GM19239 (cell line): ENCODE results near the gene URB2.
A peak's percentile ranks its signal among the peaks of the same experiment; 100 is the strongest.
"Not testable (repeated sequence)": the region's sequence is repeated elsewhere in the genome, so short reads cannot be mapped to it uniquely, and the experiment has no call there.

Experiments used
- DNase-seq: peaks from one replicate; pipeline ENCODE4 v3.0.0; 2011; ENCODE audit warnings: low spot score; ENCODE audit not compliant: insufficient read length
- FAIRE-seq: peaks from 2 replicates; lab custom pipeline; 2011; peaks lifted over from hg19 to GRCh38; lab: Jason Lieb, UNC

URB2 gene

GRCh38 chr1:229625915-229626831 lies at the start of gene URB2, which contains the start of gene TAF5L:
URB2 (plus strand) TSS chr1:229626247; CDS start chr1:229627634, 1,387 bp downstream.
TAF5L (minus strand) TSS chr1:229626122; CDS start chr1:229614482, 11,640 bp downstream.
- FAIRE-seq (peak; percentile 52), DNase-seq (peak; percentile 99)

DNA sequence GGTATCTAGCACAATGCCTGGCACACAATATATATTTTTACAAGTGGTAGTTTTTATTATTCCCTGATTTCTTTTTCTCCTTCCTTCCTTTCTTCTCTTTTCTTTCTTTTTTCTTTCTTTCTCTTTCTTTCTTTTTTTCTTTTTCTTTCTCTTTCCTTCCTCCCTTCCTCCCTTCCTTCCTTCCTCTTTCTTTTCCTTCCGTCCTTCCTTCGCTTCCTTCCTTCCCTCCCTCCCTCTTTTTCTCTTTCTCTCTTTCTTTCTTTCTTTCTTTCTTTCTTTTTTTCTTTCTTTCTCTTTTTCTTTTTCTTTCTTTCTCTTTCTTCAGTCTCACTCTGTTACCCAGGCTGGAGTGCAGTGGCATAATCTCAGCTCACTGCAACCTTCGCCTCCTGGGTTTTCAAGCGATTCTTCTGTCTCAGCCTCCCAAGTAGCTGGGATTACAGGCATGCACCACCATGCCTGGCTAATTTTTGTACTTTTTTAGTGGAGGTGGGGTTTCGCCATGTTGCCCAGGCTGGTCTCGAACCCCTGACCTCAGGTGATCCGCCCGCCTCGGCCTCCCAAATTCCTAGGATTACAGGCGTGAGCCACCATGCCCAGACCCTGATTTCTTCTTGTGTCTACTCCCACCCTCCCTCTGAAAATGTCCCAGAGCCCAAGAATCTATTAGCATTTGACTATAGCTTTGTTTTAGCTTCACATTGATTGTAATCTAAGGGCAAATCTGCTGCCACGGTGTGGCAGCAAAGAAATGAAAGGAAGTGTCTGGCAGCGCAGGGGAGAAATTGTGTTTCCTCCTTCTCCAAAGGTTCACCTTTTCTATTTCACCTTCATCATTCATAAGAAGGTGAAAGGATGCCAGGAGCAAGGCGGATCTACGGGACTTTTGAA lies 47.6 kb upstream of the URB2 start:
- DNase-seq (no peak), FAIRE-seq (no peak)

- FAIRE-seq: peak; percentile 47
- peak; percentile 18 for DNase-seq
Observed at GRCh38 chr1:229579059-229579673, 46.9 kb upstream of the URB2 start.

DNA sequence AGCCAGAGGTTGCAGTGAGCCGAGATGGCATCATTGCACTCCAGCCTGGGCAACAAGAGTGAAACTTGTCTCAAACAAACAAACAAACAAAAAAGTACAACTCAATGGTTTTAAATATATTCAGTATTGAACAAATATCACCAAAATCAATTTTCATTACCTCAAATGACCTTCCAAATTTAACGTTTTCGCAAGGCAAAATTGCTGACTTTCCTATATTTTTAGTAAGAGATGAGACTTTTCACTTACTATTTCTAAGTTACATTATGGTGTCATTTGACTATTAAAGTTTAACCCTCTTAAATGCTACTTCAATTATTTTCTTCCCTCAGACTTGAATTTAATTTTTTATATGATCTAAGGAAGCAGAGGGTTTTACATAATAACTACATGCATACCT lies 44.6 kb upstream of the URB2 start:
- DNase-seq: no peak
- no peak for FAIRE-seq

DNA sequence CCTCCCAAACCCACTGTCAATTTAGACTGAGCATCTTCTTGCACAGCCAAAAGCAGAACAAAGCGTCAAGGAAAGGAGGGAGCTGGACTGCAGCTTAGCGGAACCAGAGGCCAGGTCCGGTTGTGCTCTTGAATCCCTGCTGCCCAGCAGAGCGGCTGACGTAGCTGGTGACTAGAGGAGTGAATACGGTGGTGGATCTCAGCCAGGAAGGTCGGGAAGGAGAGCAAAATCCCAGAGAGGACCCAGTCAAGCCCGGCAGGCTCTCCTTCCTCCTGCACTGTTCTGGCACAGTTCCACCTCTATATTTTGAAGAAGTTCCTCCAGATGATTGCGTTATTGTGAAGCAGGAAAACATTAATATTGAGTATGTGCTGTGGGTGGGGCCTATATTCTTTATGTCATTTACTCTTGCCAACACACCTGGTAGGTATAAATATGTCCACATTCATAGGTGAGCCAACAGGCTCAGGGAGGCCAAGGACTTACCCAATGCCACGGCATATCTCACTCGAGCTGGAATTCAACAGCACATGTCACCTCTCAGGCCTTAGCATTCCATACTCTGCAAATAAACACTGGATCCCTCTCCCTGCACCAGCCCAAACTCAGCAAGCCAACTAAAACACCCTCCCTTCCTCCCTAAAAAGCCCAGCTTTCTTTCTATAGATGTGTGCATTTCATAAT lies 43.9 kb upstream of the URB2 start:
- FAIRE-seq (no peak), DNase-seq (no peak)

DNA sequence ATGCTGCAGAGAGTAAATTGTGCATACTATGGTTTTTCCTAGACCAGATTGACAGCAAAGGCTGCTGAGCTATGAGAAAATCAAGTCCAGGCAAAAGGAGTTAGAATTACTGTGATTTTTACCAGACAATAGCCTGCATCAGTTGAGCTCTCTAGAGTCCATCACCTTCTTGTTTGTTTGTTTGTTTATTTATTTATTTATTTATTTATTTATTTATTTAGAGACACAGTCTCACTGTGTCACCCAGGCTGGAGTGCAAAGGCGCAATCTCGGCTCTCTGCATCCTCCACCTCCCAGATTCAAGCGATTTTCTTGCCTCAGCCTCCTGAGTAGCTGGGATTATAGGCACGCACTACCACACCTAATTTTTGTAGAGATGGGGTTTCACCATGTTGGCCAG lies 43.3 kb upstream of the URB2 start:
- DNase-seq (no peak), FAIRE-seq (no peak)

GRCh38 chr1:229585338-229585737 lies 40.7 kb upstream of the URB2 start:
- FAIRE-seq (no peak), DNase-seq (no peak)

GRCh38 chr1:229590119-229590518 lies 35.9 kb upstream of the URB2 start:
- DNase-seq: no peak
- no peak for FAIRE-seq

GRCh38 chr1:229593800-229594199 lies 32.2 kb upstream of the URB2 start:
- FAIRE-seq (no peak), DNase-seq (no peak)

DNA sequence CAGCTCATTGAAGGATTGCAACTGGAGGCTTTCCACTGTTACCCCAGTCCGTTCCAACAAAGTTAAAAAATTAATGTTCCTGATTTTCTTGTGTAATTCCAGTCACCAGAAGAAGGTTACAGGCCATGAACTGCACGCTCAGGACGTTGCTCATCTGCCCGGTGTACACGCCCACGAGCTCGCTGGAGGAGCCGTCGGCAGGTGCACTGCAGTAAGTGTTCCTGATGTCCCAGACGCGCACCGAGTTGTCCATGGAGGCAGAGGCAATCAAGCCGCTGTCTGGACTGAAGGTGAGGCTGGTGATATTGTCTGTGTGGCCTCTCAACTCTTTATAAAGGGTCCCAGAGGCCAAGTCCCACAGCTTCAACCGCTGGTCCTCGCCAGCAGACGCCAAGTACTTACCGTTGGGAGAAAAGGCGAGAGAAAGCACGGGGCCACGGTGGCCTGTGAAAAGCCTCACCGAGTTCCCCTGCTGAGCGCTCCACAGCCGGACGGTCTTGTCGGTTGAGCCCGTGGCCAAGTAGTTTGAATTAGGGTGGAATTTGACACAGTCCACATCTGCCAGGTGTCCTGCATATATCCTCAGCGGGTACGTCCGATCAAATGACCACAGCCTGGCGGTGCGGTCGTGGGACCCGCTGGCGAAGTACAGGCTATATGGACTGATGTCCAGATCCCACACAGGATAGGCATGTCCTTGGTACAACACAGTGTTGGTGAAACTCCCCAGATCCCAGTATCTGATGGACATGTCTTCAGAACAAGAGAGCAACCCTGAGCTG lies 31.6 kb upstream of the URB2 start:
- FAIRE-seq: no peak
- DNase-seq: no peak

DNA sequence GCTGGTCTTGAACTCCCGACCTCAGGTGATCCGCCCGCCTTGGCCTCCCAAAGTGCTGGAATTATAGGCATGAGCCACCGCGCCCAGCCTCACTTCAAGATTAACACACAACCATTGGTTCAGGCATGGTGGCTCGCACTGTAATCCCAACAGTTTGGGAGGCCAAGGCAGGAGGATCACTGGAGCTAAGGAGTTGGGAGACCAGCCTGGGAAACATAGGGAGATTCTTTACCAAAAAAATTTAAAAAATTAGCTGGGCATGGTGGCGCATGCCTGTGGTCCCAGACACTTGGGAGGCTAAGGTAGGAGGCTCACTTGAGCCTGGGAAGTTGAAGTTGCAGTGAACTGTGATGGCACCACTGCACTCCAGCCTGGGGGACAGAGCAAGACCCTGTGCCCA lies 30.2 kb upstream of the URB2 start:
- DNase-seq, FAIRE-seq: not testable (repeated sequence)

DNA sequence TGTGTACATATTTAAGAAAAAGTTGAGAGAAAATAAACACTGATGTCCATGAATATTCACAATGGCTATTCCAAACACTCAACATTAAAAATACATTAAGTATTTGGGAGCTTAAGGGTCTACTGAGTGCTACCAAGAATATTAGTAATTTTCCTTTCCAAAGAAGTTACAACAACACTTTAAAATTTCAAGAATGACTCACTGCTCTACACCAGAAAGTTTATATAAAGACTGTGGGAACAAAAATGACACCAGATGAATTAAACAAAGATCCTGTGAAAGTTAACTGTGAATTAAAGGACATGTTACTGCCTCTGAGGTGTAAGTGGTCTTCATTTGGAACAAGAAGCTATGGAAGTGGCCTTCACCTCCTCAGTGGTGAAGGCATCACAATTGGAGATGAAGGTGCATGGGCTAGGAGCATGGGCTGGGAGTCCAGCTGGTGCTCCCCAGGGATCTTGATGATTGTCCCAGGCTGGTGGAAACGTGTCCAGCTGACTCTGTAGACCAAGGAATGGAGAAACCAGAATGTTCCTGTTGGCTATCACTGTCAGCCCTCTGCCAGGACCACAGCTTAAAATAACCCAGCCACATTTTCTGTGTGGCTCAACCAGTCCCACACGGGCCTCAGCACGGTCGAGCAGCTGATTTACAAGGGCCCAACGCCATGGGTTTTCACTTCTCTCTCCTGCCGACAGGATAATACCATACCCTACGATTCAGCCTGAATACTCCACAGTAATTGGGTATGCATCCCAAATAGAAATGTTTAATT lies 28.9 kb upstream of the URB2 start:
- no peak for DNase-seq
- no peak for FAIRE-seq

- no peak for DNase-seq
- FAIRE-seq: no peak
Observed at GRCh38 chr1:229597877-229598276, 28.2 kb upstream of the URB2 start.

GRCh38 chr1:229599218-229599954 lies 26.7 kb upstream of the URB2 start:
- FAIRE-seq: no peak
- DNase-seq: no peak

DNA sequence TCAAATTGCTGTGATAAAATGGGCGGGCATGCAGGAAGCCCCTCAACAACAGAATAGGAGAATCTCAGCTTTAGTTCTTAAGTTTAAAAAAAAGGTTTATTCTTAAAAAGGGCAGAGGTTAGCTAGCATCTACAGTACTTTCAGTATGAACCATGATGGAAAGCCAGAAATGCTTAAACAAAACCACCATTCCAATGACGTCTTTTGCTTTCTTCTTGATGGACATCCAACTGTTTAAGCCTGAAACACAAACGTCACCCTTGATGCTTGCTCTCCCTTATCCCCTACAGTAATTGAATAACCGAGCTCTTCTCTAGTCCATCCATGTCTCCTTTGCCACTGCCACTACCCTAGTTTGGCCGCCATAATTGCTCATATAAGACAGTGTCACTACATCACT lies 25.8 kb upstream of the URB2 start:
- DNase-seq (no peak), FAIRE-seq (peak; percentile 33)

- FAIRE-seq (no peak), DNase-seq (no peak)
Observed at GRCh38 chr1:229603371-229604005, 22.6 kb upstream of the URB2 start.

GRCh38 chr1:229607370-229607769 lies 18.7 kb upstream of the URB2 start:
- DNase-seq: no peak
- FAIRE-seq: no peak
